HG03432 (cell line): ENCODE data around the gene CTIF.
"Not testable (repeated sequence)": the region's sequence is repeated elsewhere in the genome, so short reads cannot be mapped to it uniquely, and the experiment has no call there.

Experiments
- ATAC-seq: cut with Tn5 transposase; IDR thresholded peaks from one replicate; pipeline ENCODE4 v1.9.1; 2021; ENCODE audit warnings: mild to moderate bottlenecking, moderate library complexity; ENCODE audit not compliant: unreplicated experiment

The CTIF gene

DNA sequence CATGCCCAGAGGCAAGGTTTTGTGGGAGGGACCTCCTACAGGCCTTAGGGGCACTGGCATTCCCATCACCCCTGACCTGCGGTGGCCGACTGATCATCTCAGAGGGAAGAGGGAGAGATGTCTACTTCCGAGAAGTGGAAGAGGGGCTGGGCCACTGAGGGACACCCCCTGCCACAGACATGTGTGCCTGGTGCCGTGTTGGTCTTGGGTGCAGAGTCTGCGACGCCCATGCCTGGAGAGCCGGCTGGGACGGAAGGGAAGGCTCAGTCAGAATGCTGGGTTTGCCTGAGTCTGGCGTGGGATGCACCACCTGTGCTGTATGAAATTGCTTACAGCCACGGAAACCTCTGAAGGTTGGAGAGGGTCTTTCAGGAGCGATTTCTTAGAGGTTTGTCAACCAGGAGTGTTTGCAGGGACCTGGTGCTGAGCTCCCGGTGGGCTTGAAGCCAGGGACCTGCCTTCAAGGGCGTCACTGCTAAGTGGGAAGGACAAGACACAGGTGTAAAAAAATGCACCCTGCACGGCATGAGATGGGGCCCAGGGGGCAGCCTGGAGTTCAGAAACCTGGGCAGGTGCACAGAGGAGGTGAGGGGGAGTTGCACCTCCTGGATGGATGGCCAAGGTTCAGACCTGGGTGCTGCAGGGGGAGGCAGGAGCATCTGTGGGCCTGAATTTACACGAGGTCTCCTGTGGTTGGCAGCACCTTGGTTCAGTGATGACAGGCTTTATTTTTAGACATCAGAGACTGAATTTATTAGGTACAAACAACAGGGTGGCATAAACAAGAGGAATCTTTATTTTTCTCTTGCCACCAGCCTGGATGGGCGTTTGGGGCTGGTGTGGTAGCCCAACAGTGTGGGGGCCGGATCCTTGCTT, 100.3 kb downstream of the CTIF start:
- no peak for ATAC-seq

DNA sequence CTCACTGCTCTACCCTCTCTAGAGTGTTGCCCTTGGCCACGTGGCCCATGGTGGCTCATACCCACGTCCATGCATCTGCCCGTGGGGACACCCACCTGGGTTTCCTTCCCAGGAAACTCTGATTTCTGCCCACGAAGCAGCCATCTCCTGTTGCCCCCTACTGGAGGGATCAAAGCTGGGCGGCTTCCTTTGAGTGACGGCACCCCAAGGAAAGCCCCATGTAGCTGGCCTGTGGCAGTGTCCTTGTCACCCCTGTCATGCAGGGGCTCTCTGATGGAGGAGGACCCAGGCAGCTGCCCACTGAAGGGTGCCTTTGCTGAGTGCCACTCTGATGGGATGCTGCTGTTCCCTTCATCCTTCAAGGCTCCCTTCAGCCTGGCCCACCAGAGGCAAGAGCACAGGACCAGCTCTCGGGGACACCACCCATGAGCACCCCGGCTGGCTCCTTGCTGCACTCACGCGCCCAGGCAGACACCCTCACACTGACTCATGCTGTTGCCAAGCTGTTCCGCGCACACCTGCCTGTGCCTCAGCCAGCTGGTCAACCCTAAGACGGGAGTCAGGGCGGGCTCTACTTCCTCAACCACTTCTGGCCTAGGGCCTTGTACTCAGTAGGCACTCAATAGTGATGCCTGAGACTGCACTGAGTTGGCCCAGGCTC, 101.1 kb downstream of the CTIF start:
- no peak for ATAC-seq

DNA sequence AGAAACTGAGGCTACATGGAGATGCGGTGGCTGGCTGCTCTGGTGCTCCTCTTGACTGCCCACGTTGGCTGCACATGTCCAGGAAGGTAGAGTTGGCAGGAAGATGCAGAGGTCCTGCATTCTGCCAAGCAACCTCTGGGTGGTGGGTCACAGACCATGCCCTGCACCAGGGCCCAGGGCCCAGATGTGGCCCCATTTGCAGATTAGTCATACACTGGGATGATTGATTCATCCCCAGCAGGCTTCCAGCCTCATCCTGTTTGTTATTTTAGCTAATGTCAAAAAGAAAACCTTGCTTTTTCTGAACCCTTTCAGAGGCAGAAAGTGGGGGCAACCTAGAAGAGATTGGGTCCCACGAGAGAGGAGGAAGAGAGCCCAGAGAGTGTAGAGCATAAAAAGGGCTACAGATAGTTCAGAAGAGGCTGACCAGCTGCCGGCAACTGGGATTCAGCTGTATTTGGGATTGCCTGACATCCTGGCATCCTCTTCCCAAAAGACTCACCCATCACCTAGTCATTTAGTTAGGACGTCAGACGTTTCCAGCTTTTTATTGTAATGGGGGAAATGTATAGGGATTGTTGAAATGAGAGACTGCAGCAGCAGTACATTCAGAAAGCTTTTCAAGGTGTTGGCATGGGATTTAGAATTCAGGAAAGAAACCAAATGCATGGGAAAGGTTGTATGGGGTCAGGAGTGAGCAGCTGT, 101.9 kb downstream of the CTIF start:
- no peak for ATAC-seq

DNA sequence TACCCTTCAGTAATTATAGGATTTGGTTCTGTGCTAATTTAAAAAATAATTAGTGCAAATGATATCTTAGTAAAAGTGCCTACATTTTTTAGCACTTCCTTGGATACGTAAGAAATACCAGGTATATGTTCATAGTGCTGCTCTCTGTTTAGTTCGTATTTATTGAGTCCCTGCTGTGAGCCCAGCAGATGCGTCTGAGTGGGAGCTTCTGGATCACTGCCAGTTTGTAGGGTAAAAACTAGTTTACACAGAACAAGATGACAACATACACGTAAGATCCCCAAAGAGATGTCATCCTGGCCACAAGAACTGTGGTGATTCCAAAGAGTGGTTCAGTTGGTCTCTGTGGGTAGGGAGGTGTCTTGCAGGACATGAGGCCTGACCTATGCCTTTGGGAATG, 103.2 kb downstream of the CTIF start:
- no peak for ATAC-seq

DNA sequence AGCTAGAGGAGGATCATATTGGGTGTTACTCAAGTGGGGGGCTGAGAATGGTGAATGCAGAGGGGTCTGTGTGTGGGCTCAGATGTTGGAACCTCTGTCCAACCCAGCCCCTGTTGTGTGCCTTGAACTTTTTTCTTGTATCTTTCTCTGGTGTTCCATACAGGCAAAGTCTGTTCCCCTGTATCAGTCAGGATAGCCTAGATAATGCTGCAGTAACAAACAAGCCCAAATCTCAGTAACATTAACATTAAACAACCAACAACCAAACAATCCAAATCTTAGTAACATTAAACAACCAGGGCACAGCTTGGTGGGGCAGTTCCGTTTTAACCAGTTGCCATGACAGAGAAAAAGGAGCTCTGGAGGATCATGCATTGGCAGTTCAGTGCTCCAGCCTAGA, 103.7 kb downstream of the CTIF start:
- ATAC-seq = no peak

DNA sequence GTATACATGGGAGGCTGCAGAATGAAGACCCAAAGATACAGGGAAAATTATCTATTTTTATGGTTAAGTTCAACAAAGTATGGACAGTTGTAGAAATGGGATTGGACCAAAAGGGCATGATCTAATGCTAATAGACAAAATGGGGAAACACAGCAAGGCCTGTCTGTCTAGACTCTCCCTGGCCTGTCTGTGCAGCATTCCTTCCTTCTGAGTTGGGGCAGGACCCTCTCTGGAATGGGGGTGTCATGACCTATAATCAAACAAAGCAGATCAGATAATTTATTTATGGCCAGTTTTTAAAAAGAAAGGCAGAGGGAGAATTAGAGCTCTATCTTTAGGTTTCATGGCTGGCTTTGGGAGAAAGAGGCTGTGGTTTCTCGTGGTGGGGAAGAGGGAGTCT, 104.4 kb downstream of the CTIF start:
- no peak for ATAC-seq

DNA sequence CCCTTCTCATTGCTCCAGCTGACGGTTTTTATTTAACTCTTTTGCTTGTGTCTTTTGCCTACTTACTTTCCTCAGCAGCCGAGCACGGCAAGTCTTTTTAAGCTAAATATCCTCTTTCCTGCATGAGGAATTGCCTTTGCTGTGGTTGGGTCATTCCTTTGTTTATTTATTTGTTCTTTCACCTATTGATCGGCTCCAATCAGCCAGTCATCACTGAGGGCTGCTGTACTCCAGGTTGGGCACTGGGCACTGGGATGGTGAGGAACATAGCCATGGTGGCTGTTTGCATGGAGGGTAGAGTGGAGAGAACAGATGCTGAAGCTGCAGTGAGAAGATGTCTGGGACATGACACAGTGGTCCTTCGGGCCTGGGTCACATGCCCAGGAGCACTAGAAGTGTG, 105.2 kb downstream of the CTIF start:
- ATAC-seq = no peak

DNA sequence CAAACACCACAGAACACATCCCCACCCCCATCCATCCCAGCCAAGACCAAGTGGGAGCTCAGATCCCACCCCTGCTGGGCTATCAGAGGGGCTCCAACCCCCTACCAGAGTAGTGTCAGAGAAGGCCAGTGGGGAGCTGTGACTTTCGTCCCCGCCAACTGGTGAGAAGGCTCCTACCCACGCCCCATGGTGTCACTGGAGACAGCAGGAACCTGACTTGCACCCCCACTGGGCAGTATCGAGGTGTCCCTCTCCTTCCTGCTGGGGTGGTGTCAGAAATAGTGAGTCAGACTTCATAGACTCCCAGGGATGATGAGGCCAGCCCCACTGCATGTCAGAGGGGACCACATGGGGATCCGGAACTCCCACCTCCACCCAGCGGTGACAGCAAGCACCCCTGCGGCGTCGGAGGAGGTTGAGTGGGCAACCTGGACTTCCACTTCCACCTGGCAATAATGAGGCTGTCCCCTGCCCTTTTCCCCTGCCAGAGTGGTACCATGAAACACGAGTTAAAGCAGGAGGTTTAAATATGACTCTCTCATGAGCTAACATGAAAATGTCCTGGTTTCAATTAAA, 106.7 kb downstream of the CTIF start:
- no peak for ATAC-seq

DNA sequence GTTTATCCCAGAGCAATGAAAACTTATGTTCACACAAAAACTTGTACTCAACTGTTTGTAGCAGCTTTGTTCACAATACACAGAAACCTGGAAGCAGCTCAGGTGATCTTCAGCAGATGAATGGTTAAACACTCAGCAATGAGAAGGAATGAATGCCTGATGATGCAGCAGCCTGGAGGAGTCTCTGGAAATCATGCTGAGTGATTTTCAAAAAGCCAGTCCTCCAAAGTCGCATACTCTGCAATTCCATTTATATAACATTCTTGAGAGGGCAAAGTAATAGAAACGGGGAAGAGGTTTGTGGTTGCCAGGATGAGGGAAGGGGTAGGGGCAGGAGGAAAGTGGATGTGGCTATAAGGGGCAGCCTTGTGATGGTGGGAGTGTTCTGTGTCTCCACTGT, 108.1 kb downstream of the CTIF start:
- no peak for ATAC-seq

DNA sequence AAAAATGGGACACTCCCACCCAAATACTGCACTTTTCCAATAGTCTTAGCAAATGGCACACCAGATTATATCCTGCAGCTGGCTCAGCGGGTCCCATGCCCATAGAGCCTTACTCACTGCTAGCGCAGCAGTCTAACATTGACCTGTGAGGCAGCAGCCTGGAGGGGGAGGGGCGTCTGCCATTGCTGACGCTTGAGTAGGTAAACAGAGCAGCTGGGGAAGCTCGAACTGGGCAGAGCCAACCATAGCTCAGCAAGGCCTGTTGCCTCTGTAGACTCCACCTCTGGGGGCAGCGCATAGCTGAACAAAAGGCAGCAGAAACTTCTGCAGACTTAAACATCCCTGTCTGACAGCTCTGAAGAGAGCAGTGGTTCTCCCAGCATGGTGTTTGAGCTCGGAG, 110.4 kb downstream of the CTIF start:
- ATAC-seq = no peak

DNA sequence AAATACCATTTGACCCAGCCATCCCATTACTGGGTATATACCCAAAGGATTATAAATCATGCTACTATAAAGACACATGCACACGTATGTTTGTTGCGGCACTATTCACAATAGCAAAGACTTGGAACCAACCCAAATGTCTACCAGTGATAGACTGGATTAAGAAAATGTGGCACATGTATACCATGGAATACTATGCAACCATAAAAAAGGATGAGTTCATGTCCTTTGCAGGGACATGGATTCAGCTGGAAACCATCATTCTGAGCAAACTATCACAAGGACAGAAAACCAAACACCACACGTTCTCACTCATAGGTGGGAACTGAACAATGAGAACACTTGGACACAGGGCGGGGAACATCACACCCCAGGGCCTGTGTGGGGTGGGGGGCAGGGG, 115.8 kb downstream of the CTIF start:
- not testable (repeated sequence) for ATAC-seq

DNA sequence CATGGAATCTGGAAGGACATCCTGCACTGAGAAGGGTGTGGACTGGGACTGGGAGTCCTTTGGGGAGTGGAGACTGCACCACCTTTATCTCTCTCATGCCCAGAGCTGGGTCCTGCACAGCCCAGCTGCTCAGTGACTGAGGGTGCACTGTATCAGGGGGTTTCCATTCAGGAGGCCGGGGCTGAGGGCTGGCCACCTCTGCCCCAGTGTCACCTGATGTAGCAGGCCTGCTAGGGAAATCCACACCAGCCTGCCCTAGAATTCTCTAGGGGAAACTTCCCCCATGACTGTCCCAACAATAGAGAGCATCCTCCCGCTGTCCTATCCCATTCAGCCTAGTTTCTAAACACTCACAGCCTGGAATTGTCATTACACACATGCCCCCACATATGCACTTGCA, 116.7 kb downstream of the CTIF start:
- ATAC-seq = no peak

DNA sequence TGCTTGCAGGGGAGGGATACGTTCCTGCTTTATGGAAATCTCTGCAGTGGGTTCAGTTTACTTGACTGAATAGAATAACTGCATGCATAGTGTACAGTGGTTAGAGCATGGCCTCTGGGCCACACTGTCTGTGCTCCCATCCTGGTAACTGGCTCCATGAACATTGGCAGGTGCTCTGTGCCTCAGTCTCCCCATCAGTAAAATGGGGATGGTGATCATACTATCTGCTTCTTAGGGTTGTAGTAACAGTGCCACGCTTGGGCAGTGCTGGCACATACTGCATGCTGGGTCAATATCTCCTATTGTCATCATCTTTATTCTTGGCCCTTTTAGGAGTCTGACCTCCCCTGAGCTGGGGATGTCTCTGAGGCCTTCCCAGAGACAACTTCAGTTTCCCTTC, 117.3 kb downstream of the CTIF start:
- no peak for ATAC-seq

DNA sequence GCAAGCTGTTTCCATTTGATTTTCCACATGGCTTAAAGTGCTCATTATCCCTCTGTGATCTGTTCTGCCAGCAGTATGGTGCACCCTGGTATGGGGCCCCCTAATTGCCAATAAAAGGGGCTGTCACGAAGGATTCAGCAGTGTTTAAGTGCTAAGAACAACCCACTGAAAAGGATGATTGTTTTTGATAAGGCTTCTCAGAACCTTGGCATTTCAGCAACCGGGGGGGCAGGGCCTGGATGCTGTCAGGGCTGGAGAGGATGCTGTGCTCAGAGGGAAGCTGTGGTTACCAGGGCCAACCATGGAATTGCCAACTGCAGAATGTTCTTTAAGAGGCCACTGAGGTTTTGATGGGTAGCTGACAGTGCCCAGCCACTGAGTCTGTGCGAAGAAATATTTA, 117.8 kb downstream of the CTIF start:
- no peak for ATAC-seq

DNA sequence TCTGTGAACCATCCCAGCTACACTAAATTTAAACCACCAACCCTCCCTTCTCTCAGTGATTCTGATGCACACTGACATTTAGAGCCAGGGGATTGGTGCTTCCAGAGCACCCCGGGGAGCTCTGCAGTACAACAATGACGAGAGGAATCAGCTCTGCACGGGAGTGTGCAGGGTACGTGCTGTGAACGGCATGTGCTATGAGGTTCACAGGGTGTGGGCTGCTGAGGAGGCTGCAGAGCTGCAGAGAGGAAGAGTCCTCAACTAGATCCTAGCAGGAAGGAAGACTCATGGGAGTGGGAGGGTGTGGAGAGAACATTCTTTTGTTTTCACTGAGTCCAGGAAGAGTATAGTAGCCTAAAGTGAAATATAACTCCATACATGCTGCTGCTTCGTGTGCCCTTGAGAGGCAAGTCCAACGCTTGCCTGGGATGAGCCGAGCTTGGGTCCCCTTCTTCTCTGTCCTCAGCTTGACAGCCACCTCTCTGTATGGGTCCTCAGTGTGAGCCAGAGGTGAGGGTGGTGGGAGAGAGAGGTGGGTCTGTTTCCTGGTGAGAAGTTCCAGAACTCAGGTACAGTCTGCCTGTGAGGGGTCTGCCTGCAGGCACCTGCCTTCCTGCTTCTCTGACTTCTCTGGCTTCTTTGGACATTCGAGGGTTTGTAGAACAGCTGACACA, 118.8 kb downstream of the CTIF start:
- no peak for ATAC-seq

DNA sequence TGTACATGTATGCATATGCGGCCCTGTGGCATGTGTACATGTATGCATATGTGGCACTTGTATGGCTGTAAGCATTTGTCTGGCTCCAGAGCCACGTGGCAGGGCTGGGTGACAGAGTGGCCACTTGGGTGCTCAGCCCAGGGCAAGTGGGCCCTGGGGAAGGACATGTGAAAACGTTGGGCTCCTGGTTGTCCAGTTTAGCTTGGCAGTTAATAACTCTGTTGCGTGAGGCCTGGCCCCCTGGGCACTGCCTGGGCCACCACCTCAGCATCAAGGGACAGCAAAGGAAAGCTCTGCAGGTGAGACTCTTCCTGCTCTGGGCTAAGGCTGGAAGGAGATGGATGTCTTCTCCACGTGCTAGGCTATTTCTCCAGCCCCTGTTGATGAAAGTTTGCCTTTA, 119.9 kb downstream of the CTIF start:
- no peak for ATAC-seq

DNA sequence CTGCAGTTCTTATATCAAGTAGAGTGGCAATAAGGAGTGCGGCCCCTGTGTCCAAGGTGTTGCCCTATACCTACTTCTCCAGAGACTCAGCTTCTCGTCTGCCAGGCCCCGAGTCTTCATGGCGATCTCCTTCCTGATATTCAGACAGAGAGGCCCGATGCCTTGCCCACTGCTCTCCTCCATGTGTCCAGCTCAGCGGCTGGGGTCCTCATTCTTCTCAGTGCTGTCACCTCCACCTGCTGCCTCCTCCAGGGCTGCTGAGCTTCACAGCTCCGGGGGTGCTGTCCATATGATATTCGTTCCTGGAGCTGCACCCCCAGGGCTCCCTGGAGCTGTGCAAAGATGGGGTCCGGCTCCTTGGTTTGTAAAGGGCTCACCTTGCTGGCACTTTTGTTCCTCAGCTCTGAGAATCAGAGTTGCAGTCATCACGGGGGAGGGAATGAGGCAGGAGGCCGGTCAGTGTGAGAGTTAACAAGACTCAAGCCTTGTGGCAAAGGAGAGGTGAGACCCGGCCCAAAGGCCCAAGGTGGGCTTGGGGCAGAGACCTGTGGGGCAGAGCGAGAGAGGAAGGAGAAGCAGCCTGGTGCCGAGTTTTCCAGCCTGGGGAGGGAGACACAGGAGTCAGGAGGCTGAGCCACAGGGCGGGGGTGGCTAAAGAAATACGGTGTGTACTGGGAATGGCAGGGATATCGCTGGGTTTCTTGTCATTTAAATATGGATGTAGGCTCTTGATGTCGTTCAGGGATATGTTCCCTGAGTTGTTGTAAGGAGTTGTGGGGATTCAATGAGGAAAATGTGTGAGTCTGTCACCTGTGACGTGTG, 120.6 kb downstream of the CTIF start:
- ATAC-seq = no peak

DNA sequence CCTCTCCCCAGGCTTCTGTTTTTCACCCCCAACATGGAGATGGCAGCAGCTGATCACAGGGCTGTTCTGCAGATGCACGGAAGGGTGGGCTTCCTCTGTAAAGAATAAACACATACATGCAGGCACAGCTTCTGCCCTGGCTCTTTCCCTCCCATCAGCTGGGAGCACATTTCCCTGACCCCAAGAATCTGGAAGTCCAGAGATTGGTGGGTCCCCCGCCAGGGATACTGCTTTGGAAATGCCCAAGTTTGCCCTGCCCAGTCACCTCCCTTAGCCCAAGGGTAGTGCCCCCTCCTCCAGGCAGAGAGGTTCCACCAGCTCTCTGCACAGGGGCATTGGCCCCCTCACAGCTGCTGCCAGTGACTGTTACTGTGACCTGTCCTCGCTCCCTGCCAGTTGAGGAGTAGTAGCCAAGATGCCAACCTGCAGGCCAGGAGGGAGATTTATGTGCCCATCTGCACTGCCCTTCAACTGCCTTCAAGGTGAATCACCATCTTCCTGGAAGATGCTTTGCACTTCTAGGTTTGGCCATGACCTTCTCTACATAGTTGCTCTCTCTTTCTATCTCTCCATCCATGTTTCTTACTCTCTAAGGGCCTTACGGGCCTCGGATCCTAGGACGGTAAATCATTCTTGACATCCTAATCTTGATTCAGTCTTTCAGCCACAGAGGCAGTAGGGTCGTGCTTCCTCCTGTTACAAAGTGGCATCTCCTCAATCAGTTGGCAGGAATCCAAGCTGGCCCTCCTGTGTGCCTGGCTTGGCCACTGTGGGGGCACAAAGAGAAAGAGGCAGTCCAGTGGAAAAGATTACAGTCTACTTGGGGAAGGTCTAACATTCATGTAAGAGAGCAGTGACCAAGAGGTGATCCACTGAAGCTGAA, 121.8 kb downstream of the CTIF start:
- no peak for ATAC-seq

DNA sequence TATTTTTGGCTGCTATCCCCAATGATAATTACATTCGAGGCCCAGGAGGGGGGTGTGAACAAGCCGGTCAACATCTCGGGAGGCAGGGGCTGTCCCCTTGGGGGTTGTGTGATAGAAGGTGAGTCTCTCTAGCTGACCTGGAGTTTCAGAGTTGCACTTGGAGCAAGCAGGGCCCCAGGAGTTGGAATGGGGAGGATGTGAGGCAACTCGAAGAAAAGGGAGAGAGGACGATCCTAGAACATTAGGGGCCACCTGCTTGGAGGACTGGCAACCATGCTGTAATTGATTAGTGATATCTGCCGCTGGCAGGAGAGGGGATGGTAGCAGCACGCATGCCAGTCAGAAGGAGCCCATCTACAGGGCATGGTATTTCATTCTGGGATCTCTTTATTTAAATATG, 122.6 kb downstream of the CTIF start:
- ATAC-seq = no peak
